ENCODE results near the gene FOXP4. TPM values are rescaled to one million over a fixed set of nuclear protein-coding genes. Genes with fewer than 3 reads are reported as not detected.

FOXP4 gene
- total and polyA plus RNA-seq, 2 of the 13 experiments (the other 11 are each of a cell fraction or from before 2014, with no cell fraction given) = 11.0 to 12.4 TPM

DNA sequence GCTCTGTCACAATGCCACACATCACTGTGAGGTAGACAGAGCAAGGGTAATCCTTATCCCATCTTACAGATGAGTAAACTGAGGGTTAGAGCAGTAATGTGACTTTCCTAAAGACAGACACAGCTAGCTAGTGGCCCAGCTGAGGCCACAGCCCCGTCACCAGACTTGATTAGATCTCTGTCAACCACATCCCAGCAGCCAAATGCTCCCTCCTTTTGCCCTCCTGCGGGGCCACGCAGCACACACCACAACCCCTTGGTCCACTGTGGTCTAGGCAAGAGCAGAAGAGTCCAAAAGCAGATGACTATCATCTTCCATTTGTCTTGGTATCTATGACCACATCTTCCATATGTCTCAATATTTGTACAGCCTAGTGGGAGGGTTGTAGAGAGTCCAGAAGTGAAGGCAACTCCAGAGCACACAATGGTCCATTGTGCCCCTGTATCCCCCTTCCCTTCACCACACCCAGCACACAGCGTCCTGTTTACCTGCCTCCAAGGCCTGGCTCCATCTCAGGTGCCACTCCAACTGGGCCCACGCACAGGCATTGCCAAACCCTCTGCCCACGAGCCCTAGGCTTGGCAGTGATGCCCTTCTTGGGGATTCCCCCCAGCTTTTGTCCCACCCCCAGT is 47.1 kb upstream of the FOXP4 start (continued):
- TF ChIP-seq ZNF567 (CRISPR knock-in tag; IDR thresholded peaks at IDR 0.05; ENCODE audit: borderline replicate concordance) (peak; percentile 83; the same call in 1 of the 2 replicates), KLF13 (CRISPR knock-in tag; IDR thresholded peaks at IDR 0.05) (peak; percentile 84; the same call in 1 of the 2 replicates), ZBTB38 (CRISPR knock-in tag; IDR thresholded peaks at IDR 0.05) (0 out of 2 replicates have a peak, but pooled peaks have one; percentile 22), BRCA1 (CRISPR knock-in tag; IDR thresholded peaks at IDR 0.05) (no peak), ZNF24 (IDR thresholded peaks at IDR 0.05) (no peak), TARDBP (CRISPR knock-in tag; IDR thresholded peaks at IDR 0.05) (0 out of 2 replicates have a peak, but pooled peaks have one; percentile 12), ZNF33B (CRISPR knock-in tag; IDR thresholded peaks at IDR 0.05) (no peak), NFYB (CRISPR knock-in tag; IDR thresholded peaks at IDR 0.05) (no peak), ZNF703 (CRISPR knock-in tag; IDR thresholded peaks at IDR 0.05; ENCODE audit: borderline replicate concordance) (no peak), ZNF598 (CRISPR knock-in tag; IDR thresholded peaks at IDR 0.05; ENCODE audit: borderline replicate concordance) (no peak), ZNF383 (CRISPR knock-in tag; IDR thresholded peaks at IDR 0.05; ENCODE audit: borderline replicate concordance) (0 out of 2 replicates have a peak, but pooled peaks have one; percentile 6), SRSF9 (IDR thresholded peaks at IDR 0.05; ENCODE audit: borderline replicate concordance, insufficient read depth, low read depth, low read length, poor library complexity, severe bottlenecking) (no peak), NFKB2 (CRISPR knock-in tag; IDR thresholded peaks at IDR 0.05; ENCODE audit: borderline replicate concordance) (0 out of 2 replicates have a peak, but pooled peaks have one; percentile 40), ZNF225 (CRISPR knock-in tag; IDR thresholded peaks at IDR 0.05) (peak; percentile 69; the same call in 1 of the 2 replicates), RFX3 (CRISPR knock-in tag; IDR thresholded peaks at IDR 0.05) (no peak), FOXK1 (CRISPR knock-in tag; IDR thresholded peaks at IDR 0.05; ENCODE audit: borderline replicate concordance, low read depth) (peak; percentile 29; the same call in 1 of the 2 replicates), PHF8 (CRISPR knock-in tag; IDR thresholded peaks at IDR 0.05) (peak; percentile 16; the same call in 1 of the 2 replicates), BCL6 (CRISPR knock-in tag; IDR thresholded peaks at IDR 0.05) (peak; percentile 54; the same call in 1 of the 2 replicates), FLYWCH1 (CRISPR knock-in tag; IDR thresholded peaks at IDR 0.05) (no peak), SOX5 (CRISPR knock-in tag; IDR thresholded peaks at IDR 0.05; ENCODE audit: borderline replicate concordance) (peak; percentile 90), NR2F6 (IDR thresholded peaks at IDR 0.05) (no peak), NR2F6 (CRISPR knock-in tag; IDR thresholded peaks at IDR 0.05) (peak; percentile 48; the same call in 1 of the 2 replicates), THAP11 (CRISPR knock-in tag; IDR thresholded peaks at IDR 0.05) (no peak), CEBPB (IDR thresholded peaks at IDR 0.05; ENCODE audit: borderline replicate concordance, low read depth, low read length) (peak; percentile 70), MTA3 (CRISPR knock-in tag; IDR thresholded peaks at IDR 0.05) (no peak)
- TF ChIP-seq, protein P1, sequence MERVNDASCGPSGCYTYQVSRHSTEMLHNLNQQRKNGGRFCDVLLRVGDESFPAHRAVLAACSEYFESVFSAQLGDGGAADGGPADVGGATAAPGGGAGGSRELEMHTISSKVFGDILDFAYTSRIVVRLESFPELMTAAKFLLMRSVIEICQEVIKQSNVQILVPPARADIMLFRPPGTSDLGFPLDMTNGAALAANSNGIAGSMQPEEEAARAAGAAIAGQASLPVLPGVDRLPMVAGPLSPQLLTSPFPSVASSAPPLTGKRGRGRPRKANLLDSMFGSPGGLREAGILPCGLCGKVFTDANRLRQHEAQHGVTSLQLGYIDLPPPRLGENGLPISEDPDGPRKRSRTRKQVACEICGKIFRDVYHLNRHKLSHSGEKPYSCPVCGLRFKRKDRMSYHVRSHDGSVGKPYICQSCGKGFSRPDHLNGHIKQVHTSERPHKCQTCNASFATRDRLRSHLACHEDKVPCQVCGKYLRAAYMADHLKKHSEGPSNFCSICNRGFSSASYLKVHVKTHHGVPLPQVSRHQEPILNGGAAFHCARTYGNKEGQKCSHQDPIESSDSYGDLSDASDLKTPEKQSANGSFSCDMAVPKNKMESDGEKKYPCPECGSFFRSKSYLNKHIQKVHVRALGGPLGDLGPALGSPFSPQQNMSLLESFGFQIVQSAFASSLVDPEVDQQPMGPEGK (CRISPR knock-in tag; IDR thresholded peaks at IDR 0.05) = peak; percentile 81
- TF ChIP-seq, protein P2, sequence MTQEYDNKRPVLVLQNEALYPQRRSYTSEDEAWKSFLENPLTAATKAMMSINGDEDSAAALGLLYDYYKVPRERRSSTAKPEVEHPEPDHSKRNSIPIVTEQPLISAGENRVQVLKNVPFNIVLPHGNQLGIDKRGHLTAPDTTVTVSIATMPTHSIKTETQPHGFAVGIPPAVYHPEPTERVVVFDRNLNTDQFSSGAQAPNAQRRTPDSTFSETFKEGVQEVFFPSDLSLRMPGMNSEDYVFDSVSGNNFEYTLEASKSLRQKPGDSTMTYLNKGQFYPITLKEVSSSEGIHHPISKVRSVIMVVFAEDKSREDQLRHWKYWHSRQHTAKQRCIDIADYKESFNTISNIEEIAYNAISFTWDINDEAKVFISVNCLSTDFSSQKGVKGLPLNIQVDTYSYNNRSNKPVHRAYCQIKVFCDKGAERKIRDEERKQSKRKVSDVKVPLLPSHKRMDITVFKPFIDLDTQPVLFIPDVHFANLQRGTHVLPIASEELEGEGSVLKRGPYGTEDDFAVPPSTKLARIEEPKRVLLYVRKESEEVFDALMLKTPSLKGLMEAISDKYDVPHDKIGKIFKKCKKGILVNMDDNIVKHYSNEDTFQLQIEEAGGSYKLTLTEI (CRISPR knock-in tag; conservative IDR thresholded peaks at IDR 0.05) = no peak
- TF ChIP-seq, protein P3, sequence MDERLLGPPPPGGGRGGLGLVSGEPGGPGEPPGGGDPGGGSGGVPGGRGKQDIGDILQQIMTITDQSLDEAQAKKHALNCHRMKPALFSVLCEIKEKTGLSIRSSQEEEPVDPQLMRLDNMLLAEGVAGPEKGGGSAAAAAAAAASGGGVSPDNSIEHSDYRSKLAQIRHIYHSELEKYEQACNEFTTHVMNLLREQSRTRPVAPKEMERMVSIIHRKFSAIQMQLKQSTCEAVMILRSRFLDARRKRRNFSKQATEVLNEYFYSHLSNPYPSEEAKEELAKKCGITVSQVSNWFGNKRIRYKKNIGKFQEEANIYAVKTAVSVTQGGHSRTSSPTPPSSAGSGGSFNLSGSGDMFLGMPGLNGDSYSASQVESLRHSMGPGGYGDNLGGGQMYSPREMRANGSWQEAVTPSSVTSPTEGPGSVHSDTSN (CRISPR knock-in tag; IDR thresholded peaks at IDR 0.05) = no peak

All from HepG2 (cell line).